GM13977 (cell line): ENCODE results near the gene IL4.
"Not testable (repeated sequence)": the region's sequence is repeated elsewhere in the genome, so short reads cannot be mapped to it uniquely, and the experiment has no call there.

ENCODE experiments used
- DNase-seq: peaks from one replicate; pipeline ENCODE4 v3.0.0; 2012; ENCODE audit warnings: low spot score
- CTCF ChIP-seq: IDR thresholded peaks from 2 replicates; pipeline ENCODE4 v1.5.1; 2012; ENCODE audit warnings: mild to moderate bottlenecking, control low read depth; ENCODE audit not compliant: insufficient read depth; ENCODE audit errors: extremely low read depth, missing control alignments
- in situ Hi-C: fragments of 300-500 bp; cut with MboI; formaldehyde crosslinking; loops from one replicate; pipeline ENCODE4 v1.12.0; 2022; ENCODE audit warnings: low sequenced_read_pairs, low pct_unique_long_range_greater_than_20kb, mixed read lengths, inconsistent platforms; ENCODE audit not compliant: unreplicated experiment

Gene IL4

GRCh38 chr5:132673939-132674630 lies at the start of gene IL4:
TSS of gene IL4 (plus strand) at chr5:132673989. CDS start at chr5:132674051, 62 bp downstream.
- in situ Hi-C loops, result no loop called here
- no peak for TF ChIP-seq CTCF

GRCh38 chr5:132627470-132627869 lies 46.3 kb upstream of the IL4 start:
- TF ChIP-seq CTCF, result no peak
- in situ Hi-C loops, result no loop called here
- DNase-seq, result no peak

More at GRCh38 chr5:132673939-132674630, at the start of gene IL4:
- DNase-seq, result no peak

GRCh38 chr5:132628814-132629213 lies 45.0 kb upstream of the IL4 start:
- DNase-seq, result peak; percentile 46

GRCh38 chr5:132629230-132629944 lies 44.4 kb upstream of the IL4 start:
- peak; percentile 56 for DNase-seq
- in situ Hi-C loops, result no loop called here
- TF ChIP-seq CTCF, result no peak

More at GRCh38 chr5:132628814-132629213, 45.0 kb upstream of the IL4 start:
- in situ Hi-C loops, result no loop called here
- no peak for TF ChIP-seq CTCF

GRCh38 chr5:132633587-132633986 lies 40.2 kb upstream of the IL4 start:
- in situ Hi-C loops, DNase-seq: not testable (repeated sequence)

- in situ Hi-C loops, result no loop called here
- peak; percentile 51 for DNase-seq
- no peak for TF ChIP-seq CTCF
Measured at GRCh38 chr5:132635873-132636272, 37.9 kb upstream of the IL4 start.

- in situ Hi-C loops, result no loop called here
- DNase-seq, result no peak
- TF ChIP-seq CTCF, result no peak
Measured at GRCh38 chr5:132637241-132637640, 36.5 kb upstream of the IL4 start.
